ENCODE measurements around the gene PTGES2. TPM values are rescaled to one million over a fixed set of nuclear protein-coding genes. Genes with fewer than 3 reads are reported as not detected.
A peak's percentile ranks its signal among the peaks of the same experiment; 100 is the strongest.

The PTGES2 gene
- total and polyA plus RNA-seq, 9 of the 15 experiments (the other 6 are each of a cell fraction or from before 2014, with no cell fraction given) = 2.4 to 196 (median 90.1) TPM

DNA sequence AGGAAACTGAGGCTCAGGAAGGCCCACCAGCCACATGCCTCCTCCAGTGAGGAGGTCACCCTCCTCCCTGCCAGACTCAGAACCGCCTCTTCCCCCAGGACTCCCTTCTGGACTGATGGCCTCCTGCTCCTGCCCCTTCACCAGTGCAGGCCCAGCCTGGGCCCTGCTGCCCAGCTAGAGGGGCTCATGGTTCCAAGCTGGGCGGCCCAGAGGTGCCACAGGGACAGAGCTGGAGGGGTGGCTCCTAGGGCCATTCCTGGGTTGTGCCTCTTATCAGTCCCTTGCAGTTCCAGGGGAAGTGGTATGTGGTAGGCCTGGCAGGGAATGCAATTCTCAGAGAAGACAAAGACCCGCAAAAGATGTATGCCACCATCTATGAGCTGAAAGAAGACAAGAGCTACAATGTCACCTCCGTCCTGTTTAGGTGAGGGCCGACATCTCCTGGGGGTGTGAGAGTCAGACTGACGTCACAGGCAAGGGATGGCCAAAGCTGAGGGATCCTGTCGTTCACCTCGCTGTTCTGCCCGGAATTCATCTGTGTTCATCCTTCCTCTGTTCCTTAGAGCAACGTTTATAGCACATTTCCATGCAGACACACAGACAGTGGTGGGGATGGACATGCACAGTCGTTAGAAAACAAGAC is 22.5 kb upstream of the PTGES2 start (continued):
- peak; percentile 27; the same call in 1 of the 2 replicates for TF ChIP-seq ZNF830 (CRISPR knock-in tag; IDR thresholded peaks at IDR 0.05)
- no peak for TF ChIP-seq TOE1 (IDR thresholded peaks at IDR 0.05; ENCODE audit: borderline replicate concordance)
- TF ChIP-seq TOE1 (CRISPR knock-in tag; IDR thresholded peaks at IDR 0.05; ENCODE audit: borderline replicate concordance, low read depth) = no peak
- no peak for TF ChIP-seq NR4A1 (CRISPR knock-in tag; IDR thresholded peaks at IDR 0.05)
- 0 out of 2 replicates have a peak, but pooled peaks have one; percentile 14 for TF ChIP-seq NR4A1 (tag; IDR thresholded peaks at IDR 0.05)
- TF ChIP-seq TRIM24 (IDR thresholded peaks at IDR 0.05) = no peak
- TF ChIP-seq SRSF7 (optimal IDR thresholded peaks at IDR 0.05; ENCODE audit: low read depth, low read length) = no peak
- no peak for TF ChIP-seq PTTG1 (tag; IDR thresholded peaks at IDR 0.05; ENCODE audit: low read depth)
- TF ChIP-seq SPI1 (IDR thresholded peaks at IDR 0.05; ENCODE audit: borderline replicate concordance, low read depth, low read length) = peak; percentile 32; the same call in 1 of the 2 replicates
- peak; percentile 34 for TF ChIP-seq TEAD4 (IDR thresholded peaks at IDR 0.05; ENCODE audit: low read length)
- TF ChIP-seq TEAD4 (CRISPR knock-in tag; IDR thresholded peaks at IDR 0.05; ENCODE audit: borderline replicate concordance) = no peak
- peak; percentile 21 for TF ChIP-seq RBM39 (optimal IDR thresholded peaks at IDR 0.05; ENCODE audit: low read depth, low read length)
